HG03064 (cell line): ENCODE results near the gene COLGALT1.

Experiments used
- ATAC-seq: cut with Tn5 transposase; IDR thresholded peaks from one replicate; pipeline ENCODE4 v1.9.1; 2021; ENCODE audit warnings: low read depth; ENCODE audit not compliant: unreplicated experiment

COLGALT1 gene

GRCh38 chr19:17617807-17618192, 62.4 kb downstream of the COLGALT1 start:
- ATAC-seq, result no peak

- no peak for ATAC-seq
These were observed 62.9 kb downstream of the COLGALT1 start for GRCh38 chr19:17618281-17618903.

- ATAC-seq, result no peak
These were observed 63.5 kb downstream of the COLGALT1 start for GRCh38 chr19:17618936-17619335.

- ATAC-seq, result no peak
These were observed 65.2 kb downstream of the COLGALT1 start for GRCh38 chr19:17620696-17621095.

- no peak for ATAC-seq
These were observed 67.9 kb downstream of the COLGALT1 start for GRCh38 chr19:17623224-17623935.

- no peak for ATAC-seq
These were observed 69.0 kb downstream of the COLGALT1 start for GRCh38 chr19:17624314-17624991.

GRCh38 chr19:17625043-17625442, 69.6 kb downstream of the COLGALT1 start:
- no peak for ATAC-seq

- ATAC-seq, result no peak
These were observed 70.5 kb downstream of the COLGALT1 start for GRCh38 chr19:17625980-17626379.

GRCh38 chr19:17626456-17627015, 71.1 kb downstream of the COLGALT1 start:
- no peak for ATAC-seq

- no peak for ATAC-seq
These were observed 71.7 kb downstream of the COLGALT1 start for GRCh38 chr19:17627161-17627560.

- ATAC-seq, result no peak
These were observed 72.5 kb downstream of the COLGALT1 start for GRCh38 chr19:17627921-17628320.

GRCh38 chr19:17629760-17630159, 74.3 kb downstream of the COLGALT1 start:
- ATAC-seq, result no peak

GRCh38 chr19:17632577-17632976, 77.1 kb downstream of the COLGALT1 start:
- no peak for ATAC-seq
